Limb (tissue), 2 donors: Measurements from ENCODE around the gene CDCA4.
A peak's percentile ranks its signal among the peaks of the same experiment; 100 is the strongest.
"Not testable (repeated sequence)": the region's sequence is repeated elsewhere in the genome, so short reads cannot be mapped to it uniquely, and the experiment has no call there.

Experiments used
- DNase-seq, 2 donors: peaks; one replicate each; pipeline ENCODE4 v3.0.0-alpha.2; 2016; ENCODE audit errors: extremely low spot score in 2 of 2

The CDCA4 gene

GRCh38 chr14:105034315-105035039 lies 13.6 kb upstream of the CDCA4 start:
- DNase-seq, result no peak

GRCh38 chr14:105033412-105033900 lies 12.6 kb upstream of the CDCA4 start:
- DNase-seq, result not testable (repeated sequence)

GRCh38 chr14:105032451-105032901 lies 11.6 kb upstream of the CDCA4 start:
- DNase-seq, result not testable (repeated sequence)

GRCh38 chr14:105030836-105031396 lies 10.0 kb upstream of the CDCA4 start:
- DNase-seq, result no peak

GRCh38 chr14:105030194-105030593 lies 9.3 kb upstream of the CDCA4 start:
- no peak for DNase-seq

- no peak for DNase-seq
Measured at GRCh38 chr14:105029402-105029801, 8.5 kb upstream of the CDCA4 start.

- no peak for DNase-seq
Measured at GRCh38 chr14:105028251-105028927, 7.5 kb upstream of the CDCA4 start.

GRCh38 chr14:105027718-105028117 lies 6.8 kb upstream of the CDCA4 start:
- not testable (repeated sequence) for DNase-seq

GRCh38 chr14:105026802-105027563 lies 6.1 kb upstream of the CDCA4 start:
- peak in 1 of 2 donors; percentile 30 for DNase-seq

GRCh38 chr14:105026033-105026785 lies 5.3 kb upstream of the CDCA4 start:
- DNase-seq, result no peak

- no peak for DNase-seq
Measured at GRCh38 chr14:105025429-105025828, 4.5 kb upstream of the CDCA4 start.

- DNase-seq, result no peak
Measured at GRCh38 chr14:105023791-105024480, 3.1 kb upstream of the CDCA4 start.

GRCh38 chr14:105023144-105023543 lies 2.3 kb upstream of the CDCA4 start:
- DNase-seq, result no peak

GRCh38 chr14:105022276-105022670 lies 1.4 kb upstream of the CDCA4 start:
- no peak for DNase-seq

- DNase-seq, result peak; percentile 30 to 72
Measured at GRCh38 chr14:105021656-105022275, 883 bp upstream of the CDCA4 start.

- peak in 1 of 2 donors; percentile 74 for DNase-seq
Measured at GRCh38 chr14:105019861-105020814, 745 bp downstream of the CDCA4 start.

GRCh38 chr14:105018414-105018813 lies 2.5 kb downstream of the CDCA4 start:
- DNase-seq, result no peak

- no peak for DNase-seq
Measured at GRCh38 chr14:105015905-105016304, 5.0 kb downstream of the CDCA4 start.

- no peak for DNase-seq
Measured at GRCh38 chr14:105015242-105015641, 5.6 kb downstream of the CDCA4 start.
